ENCODE results near the gene IQSEC1.
A peak's percentile ranks its signal among the peaks of the same experiment; 100 is the strongest.

Gene IQSEC1

DNA sequence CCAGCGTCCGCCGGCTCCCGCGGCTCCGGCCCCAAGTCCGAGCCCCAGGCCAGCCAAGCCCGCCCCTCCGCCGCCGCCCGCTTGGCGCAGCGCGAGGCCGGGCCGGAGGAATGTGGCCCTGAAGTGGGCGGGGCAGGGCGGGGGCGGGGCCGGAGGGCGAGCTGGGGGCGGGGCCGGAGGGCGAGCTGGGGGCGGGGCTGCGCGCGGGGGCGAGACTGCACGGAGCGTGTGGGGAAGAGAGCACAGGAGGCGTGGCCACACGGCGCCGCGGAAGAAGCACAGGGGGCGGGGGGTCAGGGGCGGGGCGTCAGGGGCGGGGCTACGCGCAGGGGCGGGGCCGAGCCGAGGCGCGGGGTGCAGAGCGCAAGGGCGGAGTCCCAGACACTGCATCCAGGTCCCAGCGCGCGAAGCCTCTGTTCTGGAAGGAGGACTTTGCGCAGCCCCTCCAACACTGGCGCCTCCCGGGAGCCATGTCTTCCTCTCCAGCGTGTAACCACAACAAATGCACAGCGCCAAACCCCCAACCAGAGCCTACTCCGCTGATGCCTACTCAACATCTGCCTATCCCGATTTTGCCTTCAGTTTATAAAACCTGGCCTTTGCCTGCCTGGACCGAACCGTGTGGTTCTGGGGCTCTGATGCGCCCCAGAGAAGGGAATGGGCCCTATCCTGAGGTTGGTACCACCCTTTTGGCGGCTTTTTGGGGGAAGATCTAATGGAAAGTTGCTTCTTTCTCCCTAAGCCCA is 105.5 kb downstream of the IQSEC1 start:
- DNase-seq (ENCODE audit: low read depth): peak; percentile 76

DNA sequence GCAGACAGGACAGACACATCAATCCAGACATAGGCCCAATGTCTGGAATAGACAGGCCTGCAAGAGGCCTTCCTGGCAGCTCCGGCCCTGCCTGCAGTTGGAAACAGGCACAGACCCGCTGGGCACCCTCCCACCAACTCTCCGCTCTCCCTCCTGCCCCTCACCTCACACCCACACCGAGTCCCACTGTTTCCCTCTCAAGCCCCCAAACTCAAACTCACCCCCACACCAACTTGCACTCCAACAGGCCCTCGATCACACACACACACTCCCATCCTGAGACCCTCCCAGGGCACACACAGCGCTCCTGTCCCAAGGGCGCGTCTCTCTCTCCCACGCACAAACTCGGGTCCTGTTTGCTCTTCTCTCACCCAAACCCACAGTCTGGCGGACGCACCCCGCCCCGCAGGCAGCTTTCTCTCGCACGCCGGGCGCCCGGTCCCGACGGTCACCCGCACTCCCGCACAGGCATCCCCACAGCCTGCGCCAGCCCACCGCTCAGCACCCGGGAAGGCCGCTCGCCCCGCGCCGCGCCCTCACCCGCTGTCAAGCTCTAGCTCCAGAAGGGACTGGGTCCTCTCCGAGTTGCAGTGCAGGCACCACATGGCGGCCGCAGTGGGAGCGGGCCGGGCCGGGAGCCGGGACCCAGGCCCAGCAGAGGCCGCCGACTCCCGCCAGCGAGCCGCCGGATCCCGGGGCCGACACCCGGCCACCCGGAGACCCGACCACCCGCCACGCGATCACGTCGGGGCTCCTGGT is 106.2 kb downstream of the IQSEC1 start:
- no peak for DNase-seq (ENCODE audit: low read depth)

DNA sequence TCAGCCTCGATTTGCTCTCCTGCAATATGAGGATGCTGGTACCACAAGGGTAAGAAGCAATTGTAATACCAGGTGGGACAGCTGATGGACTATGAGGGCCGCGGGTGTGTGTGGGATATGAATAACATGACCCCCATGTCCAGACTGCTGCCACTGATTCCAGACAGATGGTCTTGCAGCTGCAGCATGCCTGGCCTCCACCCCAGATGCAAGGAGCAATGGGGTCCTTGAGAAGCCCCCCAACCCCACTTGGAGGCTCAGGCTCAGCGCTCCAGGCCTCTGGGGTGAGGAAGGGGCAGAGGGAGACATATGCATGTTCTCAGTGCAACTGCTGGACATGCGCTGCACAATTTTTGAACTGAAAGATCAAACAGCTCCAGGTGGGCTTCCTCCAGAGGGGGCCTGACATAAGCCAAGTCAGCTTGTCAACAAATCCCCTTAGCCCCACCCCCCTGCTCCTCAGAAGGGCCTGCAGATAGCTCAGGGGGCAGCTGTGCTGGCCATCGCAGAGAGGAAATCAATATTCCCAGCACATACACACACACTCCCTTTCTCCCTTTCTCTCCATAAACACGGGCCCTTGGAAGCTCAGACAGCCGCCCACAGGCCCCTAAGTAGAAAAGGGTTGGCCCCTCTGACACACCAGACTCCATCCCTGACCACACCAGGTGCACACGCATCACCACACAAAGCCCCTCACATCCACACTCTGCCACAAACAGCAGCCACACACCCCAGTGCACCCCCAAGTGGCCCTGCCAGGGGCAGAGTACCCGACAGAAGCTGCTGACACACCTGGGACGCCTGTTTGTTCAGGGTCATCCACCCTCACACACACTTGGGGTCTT is 107.0 kb downstream of the IQSEC1 start:
- DNase-seq (ENCODE audit: low read depth): no peak

DNA sequence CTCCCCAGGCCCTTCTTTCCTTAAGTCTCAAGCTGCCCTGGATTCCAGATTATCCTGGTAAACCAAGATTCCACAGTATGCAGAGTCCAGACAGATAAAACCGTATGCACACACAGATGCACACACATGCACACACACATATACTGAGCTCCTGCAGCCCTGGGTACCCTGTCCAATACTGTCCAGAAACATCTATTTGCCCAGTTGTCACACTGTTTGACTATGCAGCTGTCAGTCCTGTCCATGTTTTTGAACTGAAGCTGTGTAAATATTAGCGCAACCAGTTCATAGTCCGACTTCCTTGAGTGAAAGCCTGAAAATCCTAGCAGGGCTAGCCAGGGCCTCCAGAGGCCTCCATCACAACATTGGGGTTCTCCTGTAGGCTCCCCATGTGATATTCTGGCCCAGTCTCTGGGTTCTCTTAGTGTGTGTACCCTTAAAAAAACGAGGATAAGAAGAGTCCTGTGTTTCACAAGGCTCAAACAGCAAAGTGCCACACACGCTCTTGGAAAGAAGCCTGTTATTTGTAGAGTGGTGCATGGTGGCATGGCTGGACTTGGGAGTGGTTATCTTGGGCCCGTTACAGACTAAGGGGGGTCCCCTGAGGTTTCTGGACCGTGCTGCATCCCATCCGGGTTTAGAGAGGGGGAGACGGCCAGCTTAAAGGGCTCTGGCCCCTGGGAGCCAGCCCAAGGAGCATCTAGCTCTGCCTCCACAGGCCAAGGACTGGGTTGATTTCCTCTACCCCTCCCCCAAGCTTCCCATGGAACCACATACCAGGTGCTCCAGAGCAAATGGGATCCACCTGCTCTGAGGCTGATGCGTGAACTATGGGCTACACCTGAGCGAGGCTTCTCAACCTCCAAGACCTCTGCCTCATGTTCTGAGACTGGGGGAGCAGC is 108.3 kb downstream of the IQSEC1 start:
- DNase-seq (ENCODE audit: low read depth): no peak

DNA sequence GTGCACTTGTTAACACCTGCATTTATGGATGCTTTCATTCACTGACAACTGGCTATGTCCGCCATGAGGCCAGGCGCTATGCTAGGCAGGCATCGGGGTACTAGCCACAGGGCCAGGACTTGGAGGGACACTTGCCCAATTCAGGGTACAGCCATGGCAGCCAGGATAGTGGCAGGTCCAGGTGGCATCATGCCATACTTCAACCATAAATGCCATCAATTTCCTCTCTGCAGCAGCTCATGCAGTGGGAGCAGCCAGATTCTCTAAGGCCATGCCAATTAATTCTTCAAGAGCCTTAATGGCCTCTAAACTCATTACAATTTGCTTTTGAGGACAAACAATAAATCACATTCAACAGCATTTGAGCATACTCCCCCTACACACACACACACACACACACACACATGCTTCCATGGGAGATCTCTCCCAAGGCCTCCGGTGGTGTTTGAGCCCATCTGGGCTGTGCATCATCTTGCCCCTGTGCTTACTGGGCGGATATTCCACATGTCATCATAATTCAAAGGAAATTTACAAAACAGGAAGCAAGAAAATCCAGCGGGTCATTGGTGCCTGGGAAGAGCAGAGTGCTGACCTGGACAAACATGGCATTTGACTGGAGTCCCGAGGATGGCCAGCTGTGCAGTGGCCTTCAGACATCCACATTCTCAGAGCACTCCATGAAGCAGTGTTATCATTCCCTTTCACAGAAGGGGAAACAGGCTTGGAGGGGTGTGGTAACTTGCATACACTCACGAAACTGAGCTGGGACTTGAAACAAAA is 109.1 kb downstream of the IQSEC1 start:
- peak; percentile 82 for DNase-seq (ENCODE audit: low read depth)

DNA sequence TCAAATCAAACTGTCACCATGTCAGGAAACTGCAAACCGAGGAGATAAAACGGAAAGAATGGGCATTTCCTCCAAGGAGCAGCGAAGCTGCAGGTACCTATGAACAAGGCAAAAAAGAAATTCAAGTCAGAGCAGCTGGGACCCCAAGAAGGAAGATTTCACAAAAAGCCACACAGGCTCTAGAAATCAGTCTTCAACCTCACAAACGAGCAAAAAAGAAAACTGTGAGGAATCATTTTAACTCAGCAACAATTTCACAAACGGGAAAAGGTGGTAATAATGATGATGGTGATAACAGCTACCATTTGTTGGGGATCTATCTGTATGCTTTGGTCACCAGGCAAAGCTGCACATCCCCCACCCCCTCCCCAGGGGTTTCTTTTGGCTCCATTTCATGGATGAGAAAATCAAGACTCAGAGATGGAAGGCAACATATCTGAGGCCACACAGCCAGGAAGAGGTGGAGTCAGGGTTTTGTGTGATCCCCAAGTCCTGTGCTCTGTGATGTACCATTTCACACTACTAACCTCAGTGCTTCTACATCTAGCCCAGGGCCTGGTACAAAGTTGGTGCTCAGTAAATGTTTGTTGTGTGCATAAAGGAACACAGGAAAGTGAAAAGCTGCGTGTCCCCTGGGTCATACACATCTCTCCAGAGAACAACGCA is 109.9 kb downstream of the IQSEC1 start:
- no peak for DNase-seq (ENCODE audit: low read depth)

DNA sequence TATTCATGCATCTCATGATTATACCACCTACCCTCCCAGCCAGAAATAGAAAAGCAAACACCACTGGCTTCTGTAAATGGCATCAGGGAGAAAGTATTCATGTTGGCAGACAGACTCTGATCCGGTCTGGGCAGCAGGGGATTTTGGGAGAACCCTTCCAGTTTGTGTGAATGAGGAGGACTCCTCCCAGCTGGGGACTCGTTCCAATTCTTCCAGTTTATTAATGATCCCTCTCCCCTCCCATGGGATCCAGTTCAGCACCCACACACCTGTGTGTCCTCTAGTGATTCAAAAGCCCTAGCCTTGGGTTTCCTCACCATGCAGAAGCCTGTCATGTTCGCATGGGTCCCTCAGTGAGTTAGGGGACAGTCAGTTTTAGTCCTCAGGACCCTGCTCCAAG is 110.9 kb downstream of the IQSEC1 start:
- no peak for DNase-seq (ENCODE audit: low read depth)

DNA sequence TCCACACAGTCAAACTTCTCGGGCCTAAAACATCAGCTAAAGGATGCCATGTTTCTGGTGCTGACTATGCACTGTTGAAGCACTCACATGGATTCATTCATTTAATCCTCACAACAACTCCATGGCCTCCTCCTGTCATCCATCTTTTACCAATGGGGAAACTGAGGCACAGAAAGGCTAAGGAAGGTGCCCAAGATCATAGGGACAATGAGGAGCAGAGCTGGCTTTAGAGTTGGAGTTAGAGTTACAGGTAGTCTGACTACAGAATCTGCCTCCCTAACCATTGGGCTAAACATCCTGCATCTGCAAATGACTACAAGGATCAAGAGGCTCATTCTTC is 111.6 kb downstream of the IQSEC1 start:
- DNase-seq (ENCODE audit: low read depth): no peak

DNA sequence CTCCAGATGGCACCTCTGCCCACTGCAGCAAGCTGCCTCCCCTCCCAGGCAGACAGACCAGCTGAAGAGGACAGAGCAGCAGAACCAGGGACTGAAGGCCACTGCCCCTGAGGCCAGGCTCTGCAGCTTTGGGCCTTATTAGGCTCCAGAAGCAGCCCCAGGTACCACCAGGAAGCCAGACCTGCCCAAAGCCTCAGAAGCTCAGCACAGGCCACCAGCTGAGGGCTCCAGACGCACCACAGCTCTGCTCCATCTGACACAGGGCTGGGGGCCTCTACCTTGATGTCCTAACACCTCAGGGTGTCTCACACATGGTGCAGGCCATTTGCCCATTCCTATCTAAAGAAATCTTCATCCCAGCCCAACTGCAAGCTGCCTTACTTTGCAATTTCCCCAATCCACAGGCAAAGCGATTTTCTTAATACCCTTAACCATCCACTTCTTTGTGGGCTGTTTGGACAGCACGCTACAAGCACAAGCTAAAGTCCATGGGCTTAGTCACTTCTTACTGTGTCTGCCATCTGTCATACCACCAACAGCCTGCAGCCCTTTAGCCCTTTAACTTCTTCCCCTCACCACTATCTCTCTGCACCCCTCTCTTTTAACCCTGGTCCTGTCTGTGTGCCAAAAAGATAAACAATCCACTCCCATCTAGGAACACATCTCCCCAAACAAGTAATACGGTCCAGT is 112.1 kb downstream of the IQSEC1 start:
- DNase-seq (ENCODE audit: low read depth): no peak

DNA sequence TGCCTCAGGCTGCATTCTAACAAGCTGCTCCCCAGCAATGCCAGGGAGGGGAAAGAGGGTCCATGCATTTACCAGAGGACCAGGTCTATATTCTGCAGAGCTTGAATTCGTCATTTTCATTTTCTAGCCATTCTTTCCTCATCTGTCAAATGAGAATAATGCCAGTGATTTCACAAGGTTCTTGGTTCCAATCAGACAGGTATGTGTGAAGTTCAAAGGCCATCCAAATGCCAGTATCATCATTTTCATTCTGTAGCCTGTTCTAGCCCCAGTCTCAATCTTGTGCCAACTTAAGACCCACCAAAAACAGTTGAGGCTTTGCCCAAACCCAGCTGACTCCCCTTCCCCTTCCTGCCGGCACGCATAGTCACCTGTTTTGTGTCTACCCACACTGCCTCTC is 112.7 kb downstream of the IQSEC1 start:
- no peak for DNase-seq (ENCODE audit: low read depth)

DNA sequence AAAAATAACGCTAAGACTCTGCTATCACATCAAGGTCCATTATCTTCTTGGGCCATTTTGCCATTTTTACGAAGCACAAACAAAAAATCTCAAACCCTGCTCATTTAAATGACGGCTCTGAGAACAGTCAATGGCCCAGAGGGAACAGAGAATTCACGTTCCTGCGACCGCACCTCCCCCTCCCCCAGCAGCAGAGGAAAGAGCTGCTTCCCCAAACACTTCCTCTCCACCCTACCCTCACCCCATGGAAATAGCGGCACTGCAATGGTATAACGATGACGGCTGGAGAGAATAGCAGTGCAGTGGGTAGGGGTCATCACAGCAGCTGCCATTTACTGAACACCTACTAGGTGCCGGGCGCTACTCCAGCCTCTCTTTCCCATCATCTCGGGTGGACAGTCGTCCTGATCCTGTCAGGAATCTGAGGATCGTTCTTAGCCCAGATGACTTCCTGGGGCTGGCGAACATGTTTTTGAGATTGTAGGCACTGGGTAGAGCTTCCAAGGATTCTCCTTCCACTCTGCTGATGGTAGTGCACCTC is 113.3 kb downstream of the IQSEC1 start:
- no peak for DNase-seq (ENCODE audit: low read depth)

DNA sequence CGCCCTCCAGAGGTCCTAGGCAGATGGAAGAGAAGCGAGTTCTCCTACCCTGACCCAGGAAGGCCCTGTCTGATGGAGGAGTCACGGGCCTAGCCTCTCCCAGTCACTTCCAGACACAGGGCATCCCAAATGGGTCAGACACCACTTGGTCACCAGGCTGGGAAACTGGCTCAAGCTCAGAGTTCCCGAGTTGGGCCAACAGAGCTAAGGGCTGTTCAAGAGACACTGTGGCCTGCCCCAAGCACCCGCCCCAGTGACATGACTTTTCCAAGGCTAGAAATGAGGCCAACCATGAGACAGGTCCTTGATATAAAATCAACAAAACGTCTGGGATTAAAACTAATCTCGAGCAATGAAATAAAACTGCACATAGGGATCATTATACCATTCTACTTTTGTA is 113.8 kb downstream of the IQSEC1 start:
- DNase-seq (ENCODE audit: low read depth): no peak

DNA sequence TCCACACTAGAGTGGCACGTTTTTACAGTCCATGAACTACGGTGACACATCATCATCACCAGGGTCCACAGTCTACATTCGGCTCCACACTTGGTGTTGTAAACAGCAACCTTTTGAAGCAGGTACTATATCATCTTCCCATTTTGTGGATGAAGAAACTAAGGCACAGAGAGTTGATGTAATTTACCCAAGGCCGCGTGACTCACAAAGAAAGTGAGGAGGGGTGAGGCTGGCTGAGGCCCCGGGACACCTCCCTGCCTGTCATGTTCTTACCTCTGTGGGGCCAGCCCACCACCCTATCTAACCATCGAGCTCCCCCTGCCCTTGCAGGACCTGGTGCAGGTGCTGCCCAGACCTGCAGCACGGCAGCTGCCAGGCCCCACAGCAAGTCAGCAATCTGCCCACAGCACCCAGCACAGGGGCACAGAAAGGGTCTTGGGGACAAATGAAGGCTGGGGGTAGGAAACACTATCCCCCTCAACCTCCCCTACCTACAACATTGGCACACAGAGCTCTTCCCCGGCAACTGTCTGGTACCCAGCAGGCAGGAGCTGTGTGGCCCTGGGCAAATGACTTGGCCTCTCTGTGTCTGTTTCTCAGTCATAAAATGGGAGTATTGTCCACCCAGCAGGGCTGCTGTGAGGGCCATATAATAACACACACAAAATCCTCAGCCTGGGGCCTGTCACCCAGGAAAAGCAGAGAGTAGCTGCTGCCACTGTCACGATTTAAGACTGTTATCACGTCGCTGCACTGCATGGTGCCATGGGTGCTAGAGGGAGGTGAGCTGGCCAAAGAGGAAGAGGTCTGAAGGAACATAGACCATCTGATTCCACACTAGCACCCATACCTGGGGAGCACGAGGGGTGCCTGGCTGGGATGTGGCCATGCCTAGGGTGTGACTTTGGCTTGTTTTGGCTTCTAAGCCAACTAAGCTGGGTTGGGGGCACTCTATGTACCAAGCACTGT is 115.1 kb downstream of the IQSEC1 start:
- DNase-seq (ENCODE audit: low read depth): no peak

DNA sequence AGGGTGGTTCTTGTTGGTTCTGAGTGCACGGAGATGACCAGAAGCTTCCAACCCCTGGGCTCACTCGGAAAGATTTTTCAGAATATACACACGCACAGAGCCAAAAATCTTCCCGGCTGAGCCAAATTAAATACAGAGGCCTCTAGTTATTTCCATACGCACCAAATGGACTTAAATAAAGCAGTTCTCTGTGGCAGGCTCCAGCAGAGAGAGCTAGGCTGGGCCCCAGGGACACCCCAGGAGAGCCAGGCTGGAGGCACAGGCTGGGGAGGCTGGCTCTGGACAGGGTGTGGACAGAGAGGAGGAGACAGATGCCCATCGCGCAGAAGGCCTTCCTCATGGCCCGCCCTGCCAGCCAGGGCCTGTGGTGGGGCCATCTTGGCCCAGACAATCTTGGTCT is 115.9 kb downstream of the IQSEC1 start:
- DNase-seq (ENCODE audit: low read depth): no peak

DNA sequence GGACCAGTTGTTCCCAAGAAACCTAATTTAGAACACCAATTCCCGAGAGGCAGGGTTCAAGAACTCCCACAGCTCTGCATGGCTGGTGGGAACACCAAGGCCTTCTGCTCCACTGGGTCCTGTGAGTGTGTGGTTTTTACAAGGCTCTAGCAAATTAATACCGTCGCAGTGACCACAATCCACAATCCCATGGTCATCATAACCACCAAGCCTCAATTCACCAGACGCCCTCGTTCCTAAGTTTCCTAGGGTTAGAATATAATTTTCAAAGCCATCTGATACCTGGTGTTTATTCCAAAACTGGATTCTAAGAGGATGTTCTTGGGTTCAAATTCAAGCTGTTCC is 116.9 kb downstream of the IQSEC1 start:
- no peak for DNase-seq (ENCODE audit: low read depth)

DNA sequence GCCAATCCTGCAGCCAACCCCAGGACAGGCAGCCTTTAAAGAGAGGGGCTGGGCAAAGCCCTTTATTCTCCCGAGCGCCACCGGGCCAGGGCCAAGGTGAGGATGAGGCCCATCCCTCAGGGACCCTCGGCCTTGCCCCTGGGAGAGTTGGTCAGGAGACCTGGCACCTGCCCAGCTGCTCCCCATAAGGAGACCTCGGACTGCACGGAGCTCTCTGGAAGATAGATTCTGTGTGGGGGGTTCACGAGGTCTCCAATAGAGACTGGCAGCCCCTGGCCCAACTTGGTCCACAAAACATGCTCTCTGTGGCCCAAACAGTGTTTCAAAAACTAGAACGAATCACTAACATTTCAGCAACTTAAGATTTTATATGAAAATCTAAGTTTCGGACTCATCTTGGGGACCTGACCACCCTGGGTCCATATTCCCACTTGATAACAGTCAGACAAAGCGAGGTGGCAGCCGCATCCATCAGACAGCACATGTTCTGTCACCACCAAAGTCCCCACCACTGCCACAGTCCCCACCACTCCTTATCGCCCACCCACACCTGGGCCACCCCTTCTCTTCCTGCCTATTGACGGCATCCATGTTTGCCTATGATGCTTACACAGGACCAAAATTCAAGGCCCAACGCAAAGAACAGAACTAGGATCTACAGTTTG is 117.4 kb downstream of the IQSEC1 start:
- DNase-seq (ENCODE audit: low read depth): no peak

DNA sequence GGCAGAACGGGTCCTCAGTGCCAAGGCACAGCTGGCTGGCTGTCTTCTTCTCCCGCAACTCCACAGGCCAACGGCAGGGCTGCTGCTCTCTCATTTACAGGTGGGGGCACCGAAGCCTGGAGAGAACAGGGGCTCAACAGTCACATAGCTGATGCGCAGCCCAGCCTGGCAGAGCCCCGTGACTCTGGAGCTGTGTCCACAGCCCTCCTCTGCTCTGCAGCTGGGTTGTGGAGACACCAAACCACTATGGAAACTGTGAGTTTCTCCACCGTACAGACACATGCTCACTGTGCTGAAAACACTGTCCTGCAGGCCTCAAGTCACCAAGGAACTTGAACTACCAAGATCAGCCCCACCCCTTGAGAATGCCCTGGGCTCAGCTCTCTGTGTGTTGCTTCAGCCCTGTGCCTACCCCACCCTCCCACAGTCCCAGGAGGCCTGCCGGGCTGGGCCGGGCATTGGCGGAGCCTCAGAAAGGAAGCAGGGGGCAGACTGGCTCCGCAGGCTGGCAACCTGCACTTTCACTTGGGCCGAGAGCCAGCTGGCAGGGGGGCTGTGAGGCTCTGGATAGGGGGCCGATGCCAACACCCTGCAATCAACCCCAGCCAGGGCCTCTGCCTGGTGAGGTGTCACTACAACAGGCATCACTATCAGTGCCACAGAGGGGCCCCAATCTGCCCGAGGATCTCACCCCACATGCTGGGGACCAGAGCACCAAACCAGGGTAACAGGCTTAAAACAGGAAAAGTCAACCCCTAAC is 118.2 kb downstream of the IQSEC1 start:
- no peak for DNase-seq (ENCODE audit: low read depth)
